ENCODE measurements around the gene ANAPC10.
"Not testable (repeated sequence)": the region's sequence is repeated elsewhere in the genome, so short reads cannot be mapped to it uniquely, and the experiment has no call there.

Gene ANAPC10

GRCh38 chr4:145097821-145098674 lies at the start of gene ANAPC10, which contains the start of gene ABCE1:
TSS of gene ANAPC10 (minus strand) at chr4:145098196. CDS start at chr4:145096099, 2,097 bp downstream.
TSS of gene ABCE1 (plus strand) at chr4:145098311. CDS start at chr4:145104413, 6,102 bp downstream.
- DNase-seq (ENCODE audit: low read depth in 2 of 2), result peak; percentile 92 to 94

DNA sequence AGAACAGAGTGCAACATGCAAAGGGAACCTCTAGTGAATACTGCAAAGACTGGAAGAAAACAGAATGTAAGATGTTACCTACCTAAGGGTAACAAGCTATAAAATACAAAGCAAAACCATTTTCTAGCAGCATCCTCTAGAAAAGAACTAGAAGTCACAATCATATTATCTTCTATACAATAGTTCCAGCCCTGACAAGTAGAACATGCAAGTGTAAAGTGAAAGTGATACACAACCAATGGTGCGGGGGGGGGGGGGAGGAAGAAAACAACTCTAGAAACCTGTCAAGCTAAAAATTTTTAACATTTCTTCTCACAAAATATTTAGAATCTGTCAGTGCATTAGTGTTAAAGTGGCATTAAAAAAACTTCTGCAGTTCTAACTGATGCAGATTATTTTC lies 38.2 kb upstream of the ANAPC10 start:
- DNase-seq (ENCODE audit: low read depth in 2 of 2), result not testable (repeated sequence)

DNA sequence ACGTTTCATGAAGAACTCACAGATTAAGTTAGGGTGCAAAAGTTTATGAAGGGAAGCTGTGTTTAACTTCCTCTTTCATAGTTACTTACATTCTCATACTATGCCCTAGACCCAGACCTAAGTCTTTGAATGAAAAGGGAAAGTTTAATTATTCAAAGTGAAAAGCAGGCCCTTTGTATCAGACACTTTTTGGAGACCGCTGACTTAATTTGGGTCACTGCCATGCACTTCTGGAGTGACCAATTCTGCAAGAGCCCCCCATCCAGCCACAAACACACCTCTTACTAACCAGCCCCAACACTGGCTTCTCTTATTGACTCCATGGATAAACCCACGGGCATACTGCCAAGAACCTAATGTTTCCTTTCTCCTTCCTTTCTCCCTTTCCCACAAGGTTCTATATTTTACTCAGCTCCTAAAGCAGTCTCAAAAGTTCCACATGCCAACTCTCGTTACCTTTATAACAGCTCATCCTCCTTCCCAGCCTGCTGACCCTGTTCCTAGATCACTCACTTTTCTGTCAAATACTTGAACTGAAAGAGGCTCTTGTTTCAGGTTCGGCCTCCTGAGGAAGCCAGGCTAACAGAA lies 34.6 kb upstream of the ANAPC10 start:
- no peak for DNase-seq (ENCODE audit: low read depth in 2 of 2)

- no peak for DNase-seq (ENCODE audit: low read depth in 2 of 2)
Observed at GRCh38 chr4:145131848-145132247, 33.9 kb upstream of the ANAPC10 start.

GRCh38 chr4:145130788-145131399 lies 32.9 kb upstream of the ANAPC10 start:
- DNase-seq (ENCODE audit: low read depth in 2 of 2), result no peak

GRCh38 chr4:145130130-145130529 lies 32.1 kb upstream of the ANAPC10 start:
- DNase-seq (ENCODE audit: low read depth in 2 of 2), result no peak

DNA sequence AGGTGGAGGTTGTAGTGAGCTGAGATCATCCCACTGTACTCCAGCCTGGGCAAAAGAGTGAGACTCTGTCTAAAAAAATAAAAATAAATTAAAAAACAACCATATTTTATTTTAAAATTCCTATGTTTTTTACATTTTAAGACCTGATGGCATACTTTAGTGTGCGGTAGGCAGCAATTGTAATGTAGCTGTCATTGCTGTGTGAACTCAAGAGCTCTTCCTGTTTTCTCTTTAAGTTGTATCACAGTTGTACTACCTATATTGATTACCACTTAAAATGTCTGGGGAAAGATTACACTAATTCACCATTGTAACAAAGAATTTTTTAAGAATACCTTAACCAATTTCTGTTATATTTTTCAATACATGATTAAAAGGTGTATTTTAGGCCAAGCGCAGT lies 27.4 kb upstream of the ANAPC10 start:
- no peak for DNase-seq (ENCODE audit: low read depth in 2 of 2)

- DNase-seq (ENCODE audit: low read depth in 2 of 2), result no peak
Observed at GRCh38 chr4:145108128-145108527, 10.1 kb upstream of the ANAPC10 start.

DNA sequence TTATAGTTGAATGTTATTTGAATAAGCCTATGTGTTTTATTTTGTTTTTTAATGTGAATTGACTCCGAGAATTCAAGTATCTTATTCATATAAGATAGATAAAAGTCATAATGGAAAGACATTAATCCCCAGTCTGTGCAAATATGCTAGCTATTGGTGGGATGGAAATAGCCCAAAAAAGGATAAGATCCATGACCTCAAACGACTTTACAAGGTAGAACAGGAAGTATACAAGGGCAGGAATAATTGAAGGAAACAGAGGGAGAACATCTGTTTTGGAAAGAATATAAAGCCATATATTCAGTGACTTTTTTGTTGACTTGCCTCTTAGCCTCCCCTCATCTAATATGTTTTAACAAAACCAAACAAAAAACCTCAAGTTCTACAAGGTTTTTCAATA lies 9.1 kb upstream of the ANAPC10 start:
- DNase-seq (ENCODE audit: low read depth in 2 of 2), result no peak

GRCh38 chr4:145103496-145103895 lies 5.5 kb upstream of the ANAPC10 start:
- DNase-seq (ENCODE audit: low read depth in 2 of 2), result no peak

- DNase-seq (ENCODE audit: low read depth in 2 of 2), result no peak
Observed at GRCh38 chr4:145102619-145103018, 4.6 kb upstream of the ANAPC10 start.

GRCh38 chr4:145101091-145101490 lies 3.1 kb upstream of the ANAPC10 start:
- no peak for DNase-seq (ENCODE audit: low read depth in 2 of 2)

- no peak for DNase-seq (ENCODE audit: low read depth in 2 of 2)
Observed at GRCh38 chr4:145099653-145100052, 1.7 kb upstream of the ANAPC10 start.

DNA sequence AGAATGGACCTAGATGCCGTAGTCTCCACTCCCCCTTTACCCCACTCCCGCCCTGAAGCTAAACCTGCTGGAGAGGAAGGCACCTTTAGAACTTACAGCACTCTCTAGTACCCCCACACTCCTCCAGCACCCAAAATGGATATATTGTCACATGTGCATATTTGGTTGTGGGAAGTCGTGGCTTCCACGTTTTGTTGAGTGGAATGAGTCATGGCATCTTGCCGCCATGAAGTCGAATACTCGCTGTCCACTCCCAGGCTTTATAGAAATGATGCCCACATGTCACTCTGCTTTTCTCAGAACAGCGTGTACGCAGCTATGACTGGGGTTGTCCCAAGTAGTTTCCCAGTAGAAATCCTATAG lies 660 bp upstream of the ANAPC10 start:
- peak; percentile 4 to 12 for DNase-seq (ENCODE audit: low read depth in 2 of 2)

DNA sequence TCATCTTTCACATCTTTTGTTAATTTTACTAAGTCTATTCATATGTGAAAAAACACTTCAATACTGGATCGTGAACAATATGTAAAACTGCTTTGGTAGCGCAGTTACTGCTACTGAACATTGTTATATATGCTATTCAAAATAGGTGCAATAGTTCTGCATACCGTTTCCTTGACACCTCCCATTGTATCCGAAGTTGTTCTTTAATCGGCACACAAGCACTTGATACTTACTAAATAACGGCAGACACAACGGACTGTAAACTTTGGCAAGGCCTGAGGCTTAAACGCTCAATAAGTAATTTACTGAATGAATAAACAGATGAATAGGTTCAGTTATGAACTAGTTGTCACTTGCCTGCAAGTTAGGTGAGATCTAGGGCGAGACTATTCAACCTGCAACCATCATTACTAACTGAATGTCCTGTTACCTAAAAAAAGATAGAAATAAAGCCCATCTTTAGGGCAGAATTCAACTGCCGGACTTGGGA lies 620 bp downstream of the ANAPC10 start:
- DNase-seq (ENCODE audit: low read depth in 2 of 2), result no peak

- DNase-seq (ENCODE audit: low read depth in 2 of 2), result no peak
Observed at GRCh38 chr4:145093638-145094037, 4.4 kb downstream of the ANAPC10 start.

GRCh38 chr4:145090380-145090779 lies 7.6 kb downstream of the ANAPC10 start:
- no peak for DNase-seq (ENCODE audit: low read depth in 2 of 2)

GRCh38 chr4:145083891-145084605 lies 13.9 kb downstream of the ANAPC10 start:
- DNase-seq (ENCODE audit: low read depth in 2 of 2), result no peak

DNA sequence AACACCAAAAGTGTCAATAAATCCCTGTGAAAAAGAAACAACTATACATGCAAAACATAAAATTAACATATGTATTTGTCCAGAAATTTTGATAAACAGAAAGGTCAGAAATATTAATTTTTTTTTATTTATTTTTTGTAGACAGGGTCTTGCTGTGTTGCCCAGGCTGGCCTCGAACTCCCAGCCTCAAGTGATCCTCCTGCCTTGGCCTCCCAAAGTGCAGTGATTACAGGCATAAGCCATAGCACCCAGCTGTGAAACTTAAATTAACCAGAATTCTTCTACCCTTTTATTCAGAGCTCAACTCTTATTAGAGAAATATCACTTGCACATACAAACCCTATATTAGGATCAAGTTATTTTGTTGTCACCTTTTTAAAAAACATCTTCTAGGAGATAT lies 16.2 kb downstream of the ANAPC10 start:
- DNase-seq (ENCODE audit: low read depth in 2 of 2), result no peak

DNA sequence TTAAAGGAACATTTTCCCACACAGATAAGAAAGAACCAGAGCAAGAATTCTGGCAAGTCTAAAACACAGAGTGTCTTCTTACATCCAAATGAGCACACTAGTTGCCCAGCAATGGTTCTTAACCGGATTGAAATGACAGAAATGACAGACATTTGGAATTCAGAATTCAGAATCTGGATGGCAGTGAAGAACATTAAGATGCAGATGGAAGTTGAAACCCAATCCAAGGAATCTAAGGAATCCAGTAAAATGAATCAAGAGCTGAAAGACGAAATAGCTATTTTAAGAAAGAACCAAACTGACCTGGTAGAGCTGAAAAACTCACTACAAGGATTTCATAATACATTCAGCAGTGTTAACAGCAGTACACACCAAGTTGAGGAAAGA lies 21.5 kb downstream of the ANAPC10 start:
- no peak for DNase-seq (ENCODE audit: low read depth in 2 of 2)

DNA sequence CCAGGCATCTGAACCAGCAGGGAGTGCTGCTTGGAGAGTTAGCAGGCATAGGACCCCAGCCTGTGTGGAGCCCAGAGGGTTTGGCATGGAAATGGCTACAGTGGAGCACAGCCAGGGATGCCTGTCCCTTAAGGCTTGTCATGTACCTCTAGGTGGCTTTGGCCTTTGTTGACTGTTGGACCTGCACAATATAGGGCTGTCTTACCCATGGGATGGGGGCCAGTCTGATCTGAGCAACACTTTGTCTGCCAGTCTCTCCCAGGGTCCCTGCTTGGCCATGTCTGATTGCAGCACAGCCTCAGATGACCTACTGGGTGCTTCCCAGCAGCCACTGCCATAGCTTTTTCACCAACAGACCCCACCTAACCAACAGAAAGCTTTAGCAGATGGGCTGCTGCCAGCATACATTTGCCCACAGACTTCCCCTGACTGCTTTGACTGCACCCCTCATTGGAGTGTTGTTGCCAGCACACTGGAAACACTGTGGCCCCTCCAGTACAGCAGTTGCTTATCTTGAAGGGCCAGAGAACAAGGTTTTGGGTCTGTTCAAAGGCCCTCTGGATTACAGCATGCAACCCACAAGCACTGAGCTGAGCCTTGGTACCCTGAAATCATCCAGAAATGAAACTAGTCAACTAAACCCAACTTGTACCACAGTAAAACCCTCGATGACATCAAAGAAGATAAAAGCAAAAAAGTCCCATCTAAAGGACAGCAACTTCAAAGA lies 22.1 kb downstream of the ANAPC10 start:
- no peak for DNase-seq (ENCODE audit: low read depth in 2 of 2)
